IPS-NIHi11 (cell line): ENCODE results near the gene CNR2.
A peak's percentile ranks its signal among the peaks of the same experiment; 100 is the strongest.
"Not testable (repeated sequence)": the region's sequence is repeated elsewhere in the genome, so short reads cannot be mapped to it uniquely, and the experiment has no call there.

Experiments used
- DNase-seq: peaks from one replicate; pipeline ENCODE4 v3.0.0; 2012; ENCODE audit warnings: mixed read lengths, low spot score

The CNR2 gene

GRCh38 chr1:23836037-23836436, 77.1 kb downstream of the CNR2 start:
- no peak for DNase-seq

- not testable (repeated sequence) for DNase-seq
These were observed 79.0 kb downstream of the CNR2 start for GRCh38 chr1:23834156-23834555.

GRCh38 chr1:23827717-23828116, 85.4 kb downstream of the CNR2 start:
- no peak for DNase-seq

GRCh38 chr1:23826590-23826989, 86.6 kb downstream of the CNR2 start:
- not testable (repeated sequence) for DNase-seq

GRCh38 chr1:23825762-23826522, 87.2 kb downstream of the CNR2 start:
- DNase-seq = no peak

GRCh38 chr1:23825076-23825761, 87.9 kb downstream of the CNR2 start, which contains the start of gene HMGCL:
HMGCL (minus strand) TSS chr1:23825429; CDS start chr1:23825415, 14 bp downstream.
- DNase-seq = peak; percentile 98

GRCh38 chr1:23824711-23825075, 88.5 kb downstream of the CNR2 start:
- DNase-seq = no peak

GRCh38 chr1:23823767-23824166, 89.4 kb downstream of the CNR2 start:
- no peak for DNase-seq
